Measurements from ENCODE around the gene CIT.

DNA sequence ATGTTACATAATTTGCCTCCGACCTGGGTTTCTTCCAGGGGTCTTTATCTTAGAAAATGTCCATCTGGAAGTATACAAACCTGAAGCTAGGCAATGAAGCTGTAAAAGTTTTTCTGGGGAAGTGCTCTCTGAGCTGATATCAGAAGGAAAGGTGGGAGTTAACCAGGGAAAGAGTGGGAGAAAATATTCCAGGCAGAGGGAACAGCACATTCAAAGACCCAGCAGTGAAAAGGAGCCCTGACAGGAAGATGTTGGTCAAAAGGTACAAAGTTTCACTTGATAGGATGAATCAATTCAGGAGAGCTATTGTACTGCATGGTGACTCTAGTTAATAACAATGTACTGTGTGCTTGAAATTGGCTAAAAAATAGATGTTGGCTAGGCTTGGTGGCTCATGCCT is 17.8 kb upstream of the CIT start:
- TF ChIP-seq GATA2 (IDR thresholded peaks at IDR 0.05; ENCODE audit: low read depth, low read length): no peak
- no peak for TF ChIP-seq GATA3 (IDR thresholded peaks at IDR 0.05; ENCODE audit: low read depth, low read length)

Data from SH-SY5Y (cell line).